ENCODE data around the gene BDKRB2. TPM values are rescaled to one million over a fixed set of nuclear protein-coding genes. Genes with fewer than 3 reads are reported as not detected.

The BDKRB2 gene
- total and polyA plus RNA-seq, 2 of the 8 experiments (the other 6 are each of a cell fraction or from before 2014, with no cell fraction given), result 0.13 to 0.21 TPM

DNA sequence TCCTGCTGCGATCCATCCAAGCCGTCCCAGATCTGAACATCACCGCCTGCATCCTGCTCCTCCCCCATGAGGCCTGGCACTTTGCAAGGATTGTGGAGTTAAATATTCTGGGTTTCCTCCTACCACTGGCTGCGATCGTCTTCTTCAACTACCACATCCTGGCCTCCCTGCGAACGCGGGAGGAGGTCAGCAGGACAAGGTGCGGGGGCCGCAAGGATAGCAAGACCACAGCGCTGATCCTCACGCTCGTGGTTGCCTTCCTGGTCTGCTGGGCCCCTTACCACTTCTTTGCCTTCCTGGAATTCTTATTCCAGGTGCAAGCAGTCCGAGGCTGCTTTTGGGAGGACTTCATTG is 59.5 kb downstream of the BDKRB2 start:
- Histone ChIP-seq H4K91ac (replicated peaks; ENCODE audit: insufficient read length, low read length) (no peak overlapping the region), H3K27ac (ENCODE audit: low read depth, low read length) (no peak overlapping the region), H3K9me3 (ENCODE audit: insufficient read depth in 2 of 2, low read depth in 1 of 2, low read length in 1 of 2) (peaks cover 0 to 6% of the 10 kb centered on the region in 2 experiments; a peak in 2 of 4 replicates), H2BK12ac (ENCODE audit: low read depth, low read length) (no peak overlapping the region), H3K79me2 (ENCODE audit: control insufficient read depth in 1 of 2, insufficient read depth in 2 of 2, low read length in 2 of 2) (no peaks in the 10 kb centered on the region), H3K18ac (ENCODE audit: extremely low read depth, low read length) (no peak overlapping the region), H3K56ac (replicated peaks; ENCODE audit: insufficient read length, low read depth, low read length) (no peak overlapping the region), H3K4ac (replicated peaks; ENCODE audit: insufficient read length, low read depth, low read length) (no peak overlapping the region), H4K5ac (ENCODE audit: insufficient read length, low read depth, low read length) (no peak overlapping the region), H4K8ac (ENCODE audit: extremely low read depth, insufficient read depth, low read length) (no peak overlapping the region), H2AK5ac (ENCODE audit: low read depth, low read length) (no peak overlapping the region), H3K23ac (ENCODE audit: insufficient read length) (no peak overlapping the region), H3K9ac (replicated peaks in 1 of 4; ENCODE audit: extremely low read depth in 1 of 4, low read depth in 3 of 4, low read length in 3 of 4) (no peak overlapping the region), H2BK5ac (ENCODE audit: low read depth, low read length) (no peak overlapping the region), H3K27me3 (replicated peaks in 1 of 4; ENCODE audit: control insufficient read depth in 3 of 4, extremely low read depth in 1 of 4, insufficient read depth in 3 of 4, low read length in 3 of 4) (no peaks in the 10 kb centered on the region), H3K4me2 (ENCODE audit: insufficient read depth in 1 of 2, low read depth in 2 of 2, low read length in 2 of 2) (no peak overlapping the region), H2BK20ac (ENCODE audit: low read length) (no peak overlapping the region), H3K36me3 (ENCODE audit: control insufficient read depth in 2 of 4, insufficient read depth in 4 of 4, low read length in 3 of 4) (no peaks in the 10 kb centered on the region), H3K23me2 (ENCODE audit: low read depth, low read length) (no peaks in the 10 kb centered on the region), H4K20me1 (replicated peaks in 1 of 2; ENCODE audit: control insufficient read depth in 1 of 2, insufficient read depth in 2 of 2, low read length in 2 of 2) (no peaks in the 10 kb centered on the region), H2AFZ (ENCODE audit: low read length) (no peak overlapping the region), H3K79me1 (ENCODE audit: low read depth, low read length) (no peaks in the 10 kb centered on the region), H3K14ac (ENCODE audit: insufficient read length) (no peak overlapping the region), H3K4me3 (ENCODE audit: extremely low read depth in 1 of 4, insufficient read depth in 2 of 4, low read depth in 3 of 4, low read length in 4 of 4) (no peak overlapping the region), H2BK120ac (replicated peaks; ENCODE audit: low read depth, low read length) (no peak overlapping the region), H3K4me1 (replicated peaks in 1 of 4; ENCODE audit: control insufficient read depth in 3 of 4, insufficient read depth in 4 of 4, low read length in 3 of 4) (no peaks in the 10 kb centered on the region), H2BK15ac (ENCODE audit: low read length) (no peak overlapping the region)
- FAIRE-seq (no peak), DNase-seq (ENCODE audit: low read depth in 1 of 2, low spot score in 2 of 2) (no peak)
- WGBS, 2 experiments (ENCODE audit: extremely low coverage in 1 of 2, insufficient coverage in 1 of 2, insufficient read length in 1 of 2, insufficient replicate concordance in 2 of 2, low coverage in 1 of 2, low lambda C conversion rate in 2 of 2, missing lambda C conversion rate in 1 of 2), result 91% methylated on average over 14 of the region's 14 CpGs; no CpG with 5 or more reads in 1 of the 2 experiments
- ChIA-PET CTCF (ENCODE audit: partially characterized antibody) (interaction anchor here (0.7 to 7.1 kb wide), 13 partner anchors 9 to 646 kb away, joined by 3 to 67 read pairs (median 4); partner anchors contain the start of gene BDKRB2), POLR2A (ENCODE audit: partially characterized antibody) (no interaction called here)
- no peak for TF ChIP-seq TAF7 (optimal IDR thresholded peaks at IDR 0.05; ENCODE audit: borderline replicate concordance, low read depth, low read length)
- TF ChIP-seq CBX5 (IDR thresholded peaks at IDR 0.05; ENCODE audit: low read depth, low read length), result no peak
- TF ChIP-seq TEAD4 (IDR thresholded peaks at IDR 0.05; ENCODE audit: low read depth, low read length), result no peak
- TF ChIP-seq CEBPB (IDR thresholded peaks at IDR 0.05; ENCODE audit: low read depth, low read length), result no peak
- no peak for TF ChIP-seq GABPA (IDR thresholded peaks at IDR 0.05; ENCODE audit: borderline replicate concordance, insufficient read depth, low read length)
- no peak for TF ChIP-seq FOSL1 (IDR thresholded peaks at IDR 0.05; ENCODE audit: insufficient read depth, low read depth, low read length)
- TF ChIP-seq, protein P1, sequence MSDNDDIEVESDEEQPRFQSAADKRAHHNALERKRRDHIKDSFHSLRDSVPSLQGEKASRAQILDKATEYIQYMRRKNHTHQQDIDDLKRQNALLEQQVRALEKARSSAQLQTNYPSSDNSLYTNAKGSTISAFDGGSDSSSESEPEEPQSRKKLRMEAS (IDR thresholded peaks at IDR 0.05), result no peak
- no peak for TF ChIP-seq RFX5 (IDR thresholded peaks at IDR 0.05; ENCODE audit: borderline replicate concordance, low read depth, low read length)
- TF ChIP-seq, protein P2, sequence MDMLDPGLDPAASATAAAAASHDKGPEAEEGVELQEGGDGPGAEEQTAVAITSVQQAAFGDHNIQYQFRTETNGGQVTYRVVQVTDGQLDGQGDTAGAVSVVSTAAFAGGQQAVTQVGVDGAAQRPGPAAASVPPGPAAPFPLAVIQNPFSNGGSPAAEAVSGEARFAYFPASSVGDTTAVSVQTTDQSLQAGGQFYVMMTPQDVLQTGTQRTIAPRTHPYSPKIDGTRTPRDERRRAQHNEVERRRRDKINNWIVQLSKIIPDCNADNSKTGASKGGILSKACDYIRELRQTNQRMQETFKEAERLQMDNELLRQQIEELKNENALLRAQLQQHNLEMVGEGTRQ (IDR thresholded peaks at IDR 0.05; ENCODE audit: low read length), result no peak
- no peak for TF ChIP-seq KDM4A (IDR thresholded peaks at IDR 0.05; ENCODE audit: low read depth, low read length, severe bottlenecking)
- TF ChIP-seq, protein P3, sequence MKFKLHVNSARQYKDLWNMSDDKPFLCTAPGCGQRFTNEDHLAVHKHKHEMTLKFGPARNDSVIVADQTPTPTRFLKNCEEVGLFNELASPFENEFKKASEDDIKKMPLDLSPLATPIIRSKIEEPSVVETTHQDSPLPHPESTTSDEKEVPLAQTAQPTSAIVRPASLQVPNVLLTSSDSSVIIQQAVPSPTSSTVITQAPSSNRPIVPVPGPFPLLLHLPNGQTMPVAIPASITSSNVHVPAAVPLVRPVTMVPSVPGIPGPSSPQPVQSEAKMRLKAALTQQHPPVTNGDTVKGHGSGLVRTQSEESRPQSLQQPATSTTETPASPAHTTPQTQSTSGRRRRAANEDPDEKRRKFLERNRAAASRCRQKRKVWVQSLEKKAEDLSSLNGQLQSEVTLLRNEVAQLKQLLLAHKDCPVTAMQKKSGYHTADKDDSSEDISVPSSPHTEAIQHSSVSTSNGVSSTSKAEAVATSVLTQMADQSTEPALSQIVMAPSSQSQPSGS (IDR thresholded peaks at IDR 0.05; ENCODE audit: low read length), result no peak
- no peak for TF ChIP-seq SP2 (IDR thresholded peaks at IDR 0.05; ENCODE audit: low read length)

Data from H1 (cell line).